ENCODE measurements around the gene SCML2.
A peak's percentile ranks its signal among the peaks of the same experiment; 100 is the strongest.
"Not testable (repeated sequence)": the region's sequence is repeated elsewhere in the genome, so short reads cannot be mapped to it uniquely, and the experiment has no call there.

SCML2 gene

GRCh38 chrX:18354369-18355223 lies at the start of gene SCML2:
SCML2 (minus strand) TSS chrX:18354688; CDS start chrX:18334071, 20,617 bp downstream.
- no peaks in the 10 kb centered on the region for H3K36me3 Mint-ChIP-seq
- peaks cover 3% of the 10 kb centered on the region for H3K4me1 Mint-ChIP-seq
- no peaks in the 10 kb centered on the region for H3K27me3 Mint-ChIP-seq
- no peaks in the 10 kb centered on the region for H3K9me3 Mint-ChIP-seq
- no peak within 1 kb of the TSS for H3K27ac Mint-ChIP-seq
- peak within 1 kb of the TSS; percentile 82 for H3K4me3 Mint-ChIP-seq

GRCh38 chrX:18401848-18402213 lies 47.3 kb upstream of the SCML2 start:
- Mint-ChIP-seq H3K27ac (no peak overlapping the region), H3K36me3 (no peaks in the 10 kb centered on the region), H3K4me3 (no peak overlapping the region), H3K9me3 (no peaks in the 10 kb centered on the region), H3K4me1 (no peaks in the 10 kb centered on the region), H3K27me3 (no peaks in the 10 kb centered on the region)

- H3K9me3 Mint-ChIP-seq, result no peaks in the 10 kb centered on the region
- H3K27ac Mint-ChIP-seq, result no peak overlapping the region
- H3K27me3 Mint-ChIP-seq, result no peaks in the 10 kb centered on the region
- H3K4me3 Mint-ChIP-seq, result no peak overlapping the region
- H3K4me1 Mint-ChIP-seq, result no peaks in the 10 kb centered on the region
- H3K36me3 Mint-ChIP-seq, result no peaks in the 10 kb centered on the region
Observed at GRCh38 chrX:18394477-18394876, 40.0 kb upstream of the SCML2 start.

- no peak overlapping the region for H3K27ac Mint-ChIP-seq
- no peaks in the 10 kb centered on the region for H3K27me3 Mint-ChIP-seq
- no peaks in the 10 kb centered on the region for H3K36me3 Mint-ChIP-seq
- H3K4me1 Mint-ChIP-seq, result no peaks in the 10 kb centered on the region
- no peaks in the 10 kb centered on the region for H3K9me3 Mint-ChIP-seq
- H3K4me3 Mint-ChIP-seq, result no peak overlapping the region
Observed at GRCh38 chrX:18390941-18391538, 36.6 kb upstream of the SCML2 start.

GRCh38 chrX:18389966-18390365 lies 35.5 kb upstream of the SCML2 start:
- H3K9me3 Mint-ChIP-seq, result no peaks in the 10 kb centered on the region
- no peaks in the 10 kb centered on the region for H3K27me3 Mint-ChIP-seq
- H3K4me3 Mint-ChIP-seq, result no peak overlapping the region
- H3K36me3 Mint-ChIP-seq, result no peaks in the 10 kb centered on the region
- H3K4me1 Mint-ChIP-seq, result no peaks in the 10 kb centered on the region
- H3K27ac Mint-ChIP-seq, result no peak overlapping the region

- Mint-ChIP-seq H3K36me3 (no peaks in the 10 kb centered on the region), H3K4me1 (peaks cover 5% of the 10 kb centered on the region), H3K4me3 (no peak overlapping the region), H3K9me3 (no peaks in the 10 kb centered on the region), H3K27ac (no peak overlapping the region), H3K27me3 (no peaks in the 10 kb centered on the region)
Observed at GRCh38 chrX:18377796-18378195, 23.3 kb upstream of the SCML2 start.

GRCh38 chrX:18375131-18375805 lies 20.8 kb upstream of the SCML2 start:
- not testable (repeated sequence) for H3K4me3 Mint-ChIP-seq, H3K36me3 Mint-ChIP-seq, H3K4me1 Mint-ChIP-seq, H3K27me3 Mint-ChIP-seq, H3K27ac Mint-ChIP-seq, H3K9me3 Mint-ChIP-seq

GRCh38 chrX:18369096-18369495 lies 14.6 kb upstream of the SCML2 start:
- H3K36me3 Mint-ChIP-seq, H3K9me3 Mint-ChIP-seq, H3K4me1 Mint-ChIP-seq, H3K27me3 Mint-ChIP-seq, H3K4me3 Mint-ChIP-seq, H3K27ac Mint-ChIP-seq: not testable (repeated sequence)

GRCh38 chrX:18368402-18368801 lies 13.9 kb upstream of the SCML2 start:
- no peaks in the 10 kb centered on the region for H3K9me3 Mint-ChIP-seq
- H3K27ac Mint-ChIP-seq, result no peak overlapping the region
- no peak overlapping the region for H3K4me3 Mint-ChIP-seq
- H3K4me1 Mint-ChIP-seq, result no peaks in the 10 kb centered on the region
- no peaks in the 10 kb centered on the region for H3K36me3 Mint-ChIP-seq
- no peaks in the 10 kb centered on the region for H3K27me3 Mint-ChIP-seq

- Mint-ChIP-seq H3K4me1 (no peaks in the 10 kb centered on the region), H3K36me3 (no peaks in the 10 kb centered on the region), H3K27me3 (no peaks in the 10 kb centered on the region), H3K9me3 (no peaks in the 10 kb centered on the region), H3K27ac (no peak overlapping the region), H3K4me3 (no peak overlapping the region)
Observed at GRCh38 chrX:18360867-18361266, 6.4 kb upstream of the SCML2 start.

GRCh38 chrX:18353931-18354368 lies 538 bp downstream of the SCML2 start:
- H3K4me1 Mint-ChIP-seq, result peaks cover 3% of the 10 kb centered on the region
- H3K4me3 Mint-ChIP-seq, result peak overlapping the region; percentile 82
- no peaks in the 10 kb centered on the region for H3K27me3 Mint-ChIP-seq
- H3K27ac Mint-ChIP-seq, result no peak overlapping the region
- H3K9me3 Mint-ChIP-seq, result no peaks in the 10 kb centered on the region
- H3K36me3 Mint-ChIP-seq, result no peaks in the 10 kb centered on the region

- no peaks in the 10 kb centered on the region for H3K36me3 Mint-ChIP-seq
- H3K27ac Mint-ChIP-seq, result no peak overlapping the region
- H3K9me3 Mint-ChIP-seq, result no peaks in the 10 kb centered on the region
- peaks cover 3% of the 10 kb centered on the region for H3K4me1 Mint-ChIP-seq
- no peaks in the 10 kb centered on the region for H3K27me3 Mint-ChIP-seq
- no peak overlapping the region for H3K4me3 Mint-ChIP-seq
Observed at GRCh38 chrX:18351784-18352183, 2.7 kb downstream of the SCML2 start.

GRCh38 chrX:18348047-18348446 lies 6.4 kb downstream of the SCML2 start:
- Mint-ChIP-seq H3K4me1 (peaks cover 3% of the 10 kb centered on the region), H3K27me3 (no peaks in the 10 kb centered on the region), H3K4me3 (no peak overlapping the region), H3K36me3 (no peaks in the 10 kb centered on the region), H3K27ac (no peak overlapping the region), H3K9me3 (no peaks in the 10 kb centered on the region)

- Mint-ChIP-seq H3K36me3 (peaks cover 7% of the 10 kb centered on the region), H3K27me3 (no peaks in the 10 kb centered on the region), H3K9me3 (no peaks in the 10 kb centered on the region), H3K4me3 (no peak overlapping the region), H3K4me1 (no peaks in the 10 kb centered on the region), H3K27ac (no peak overlapping the region)
Observed at GRCh38 chrX:18309401-18309800, 45.1 kb downstream of the SCML2 start.

GRCh38 chrX:18297251-18297650 lies 57.2 kb downstream of the SCML2 start:
- H3K4me3 Mint-ChIP-seq, result no peak overlapping the region
- H3K36me3 Mint-ChIP-seq, result peaks cover 11% of the 10 kb centered on the region
- H3K4me1 Mint-ChIP-seq, result no peaks in the 10 kb centered on the region
- peaks cover 15% of the 10 kb centered on the region for H3K9me3 Mint-ChIP-seq
- H3K27me3 Mint-ChIP-seq, result no peaks in the 10 kb centered on the region
- no peak overlapping the region for H3K27ac Mint-ChIP-seq

GRCh38 chrX:18294893-18295292 lies 59.6 kb downstream of the SCML2 start:
- H3K27ac Mint-ChIP-seq, result no peak overlapping the region
- no peaks in the 10 kb centered on the region for H3K27me3 Mint-ChIP-seq
- no peak overlapping the region for H3K4me3 Mint-ChIP-seq
- peaks cover 15% of the 10 kb centered on the region for H3K9me3 Mint-ChIP-seq
- no peaks in the 10 kb centered on the region for H3K4me1 Mint-ChIP-seq
- peaks cover 11% of the 10 kb centered on the region for H3K36me3 Mint-ChIP-seq

Data from activated naive CD4-positive, alpha-beta T cell treated with anti-CD3 and anti-CD28 coated beads, Interleukin-2, amount 50 U/mL, for 24 hours (primary cell).